CD14-positive monocyte (primary cell): ENCODE results near the gene STON2. TPM values are rescaled to one million over a fixed set of nuclear protein-coding genes. Genes with fewer than 3 reads are reported as not detected.

Source experiments
- DNase-seq, 3 donors: peaks; one replicate each; pipeline ENCODE4 v3.0.0-alpha.2; 2011 to 2022
- H2AFZ ChIP-seq: 2 replicates; pipeline ENCODE4 v1.6.0; 2012; ENCODE audit warnings: mild to moderate bottlenecking, low read depth, low read length, inconsistent platforms; ENCODE audit not compliant: insufficient read depth, poor library complexity, severe bottlenecking
- H3K27ac ChIP-seq, 2 donors: 1 replicate in 1 of 2; 2 replicates in 1 of 2; pipeline ENCODE4 v1.5.1; 2012 to 2013; ENCODE audit warnings: low read length in 2 of 2, control low read depth in 1 of 2, inconsistent platforms in 1 of 2, low read depth in 1 of 2, mild to moderate bottlenecking in 1 of 2
- H3K27me3 ChIP-seq, 2 donors: one replicate each; pipeline versions ENCODE4 v1.6.0 to v1.6.1; 2011 to 2013; ENCODE audit warnings: low read length in 2 of 2; ENCODE audit not compliant: control insufficient read depth in 2 of 2, insufficient read depth in 2 of 2
- H3K36me3 ChIP-seq, 2 donors: replicated peaks in 1 of 2; 1 replicate in 1 of 2; 2 replicates in 1 of 2; pipeline versions ENCODE4 v1.5.1 to v1.6.1; 2012 to 2013; ENCODE audit warnings: low read length in 2 of 2, control low read depth in 1 of 2, inconsistent platforms in 1 of 2, mild to moderate bottlenecking in 1 of 2; ENCODE audit not compliant: insufficient read depth in 2 of 2, control insufficient read depth in 1 of 2
- H3K4me1 ChIP-seq, 2 donors: 1 replicate in 1 of 2; 2 replicates in 1 of 2; pipeline versions ENCODE4 v1.5.1 to v1.6.1; 2012 to 2013; ENCODE audit warnings: low read length in 2 of 2, control low read depth in 1 of 2, inconsistent platforms in 1 of 2, mild to moderate bottlenecking in 1 of 2, moderate library complexity in 1 of 2; ENCODE audit not compliant: insufficient read depth in 2 of 2, control insufficient read depth in 1 of 2
- H3K4me2 ChIP-seq: replicated peaks from 2 replicates; pipeline ENCODE3; 2012; ENCODE audit warnings: low read length, moderate library complexity, mild to moderate bottlenecking; ENCODE audit not compliant: poor library complexity, severe bottlenecking; ENCODE audit errors: extremely low read depth
- H3K4me3 ChIP-seq, 3 experiments: fragments of 200-600 bp in 1 of 3; sonication (generic) in 1 of 3; replicated peaks in 1 of 3; 1 replicate in 2 of 3; 2 replicates in 1 of 3; pipeline ENCODE4 v1.5.1; 2011 to 2013; ENCODE audit warnings: low read length in 3 of 3, mild to moderate bottlenecking in 3 of 3, control low read depth in 2 of 3, low read depth in 2 of 3, inconsistent platforms in 1 of 3, moderate library complexity in 1 of 3
- H3K79me2 ChIP-seq: 2 replicates; pipeline ENCODE4 v1.6.0; 2012; ENCODE audit warnings: mild to moderate bottlenecking, control low read depth, inconsistent platforms, low read length, moderate library complexity; ENCODE audit not compliant: insufficient read depth
- H3K9ac ChIP-seq: 2 replicates; pipeline ENCODE4 v1.6.0; 2017; ENCODE audit warnings: low read length, mild to moderate bottlenecking; ENCODE audit not compliant: insufficient read depth, poor library complexity, severe bottlenecking
- H3K9me3 ChIP-seq, 2 donors: replicated peaks in 1 of 2; 1 replicate in 1 of 2; 2 replicates in 1 of 2; pipeline versions ENCODE4 v1.5.1 to v1.6.1; 2012 to 2013; ENCODE audit warnings: low read length in 2 of 2, control low read depth in 1 of 2; ENCODE audit not compliant: control insufficient read depth in 1 of 2, insufficient read depth in 1 of 2
- H4K20me1 ChIP-seq: 2 replicates; pipeline ENCODE4 v1.6.0; 2012; ENCODE audit warnings: mild to moderate bottlenecking, low read length, control low read depth, moderate library complexity; ENCODE audit not compliant: insufficient read depth
- H3K27ac Mint-ChIP-seq, 7 donors: one replicate each; pipeline ENCODE4 v1.8.0; 2020; ENCODE audit warnings: mild to moderate bottlenecking in 7 of 7, mixed read lengths in 7 of 7, moderate library complexity in 6 of 7, inconsistent platforms in 2 of 7
- H3K27me3 Mint-ChIP-seq, 3 donors: one replicate each; pipeline ENCODE4 v1.8.0; 2021 to 2022; ENCODE audit warnings: low read depth in 3 of 3, mild to moderate bottlenecking in 3 of 3, mixed read lengths in 3 of 3, moderate library complexity in 3 of 3, inconsistent platforms in 1 of 3
- H3K36me3 Mint-ChIP-seq, 2 donors: one replicate each; pipeline ENCODE4 v1.8.0; 2020; ENCODE audit warnings: mixed read lengths in 2 of 2, inconsistent platforms in 1 of 2, mild to moderate bottlenecking in 1 of 2
- H3K4me1 Mint-ChIP-seq: one replicate; pipeline ENCODE4 v1.8.0; 2020; ENCODE audit warnings: mild to moderate bottlenecking, mixed read lengths
- H3K4me3 Mint-ChIP-seq, 2 donors: one replicate each; pipeline ENCODE4 v1.8.0; 2020; ENCODE audit warnings: mild to moderate bottlenecking in 2 of 2, mixed read lengths in 2 of 2, moderate library complexity in 1 of 2
- H3K9me3 Mint-ChIP-seq, 7 donors: one replicate each; pipeline ENCODE4 v1.8.0; 2020 to 2022; ENCODE audit warnings: mixed read lengths in 7 of 7, mild to moderate bottlenecking in 6 of 7, moderate library complexity in 6 of 7, inconsistent platforms in 2 of 7
- CTCF ChIP-seq: fragments of 200-600 bp; IDR thresholded peaks from one replicate; pipeline ENCODE4 v1.8.0; 2022; ENCODE audit warnings: antibody characterized with exemption, mild to moderate bottlenecking
- WGBS: methylation state at CpG from one replicate; pipeline ENCODE4 v1.1.5; 2013; ENCODE audit warnings: missing lambda C conversion rate; ENCODE audit not compliant: insufficient coverage; 5-methylcytosine and 5-hydroxymethylcytosine counted together
- intact Hi-C, 2 donors: fragments of 100-400 bp; cut with micrococcal nuclease; formaldehyde crosslinking; loops; one replicate each; pipeline versions ENCODE4 v1.15.0 to v1.15.1; 2023
- polyA plus RNA-seq, 3 donors: library from polyadenylated mRNA; depleted of rRNA in 1 of 3; unstranded in 2 of 3; stranded (reverse) in 1 of 3; fragments of 300-500 nt in 2 of 3; fragments of >200 nt in 1 of 3; fragmentation: Illumina TruSeq in 2 of 3; gene quantifications; 1 replicate in 2 of 3; 2 replicates in 1 of 3; pipeline ENCODE4 v1.2.3, GENCODE V29; 2012 to 2021

Gene STON2
- polyA plus RNA-seq, 3 donors = 1.6 to 3.2 (median 2.1) TPM

GRCh38 chr14:81449114-81449513, 49.0 kb upstream of the STON2 start:
- Histone ChIP-seq H3K9ac (no peak overlapping the region), H3K27ac (no peak overlapping the region), H3K79me2 (no peaks in the 10 kb centered on the region), H4K20me1 (no peaks in the 10 kb centered on the region), H3K4me3 (no peak overlapping the region), H3K9me3 (no peaks in the 10 kb centered on the region), H3K4me2 (no peak overlapping the region), H2AFZ (no peak overlapping the region), H3K36me3 (no peaks in the 10 kb centered on the region), H3K4me1 (no peaks in the 10 kb centered on the region), H3K27me3 (peaks cover 8 to 17% of the 10 kb centered on the region in 2 donors)
- no peak for TF ChIP-seq CTCF
- peaks cover 0 to 3% (median 0%) of the 10 kb centered on the region in 7 donors for H3K9me3 Mint-ChIP-seq
- H3K36me3 Mint-ChIP-seq = no peaks in the 10 kb centered on the region
- peak overlapping the region in 1 of 7 donors; percentile 57 for H3K27ac Mint-ChIP-seq
- H3K4me3 Mint-ChIP-seq = peak overlapping the region; percentile 1 to 2
- H3K27me3 Mint-ChIP-seq = peaks cover 21 to 37% (median 26%) of the 10 kb centered on the region in 3 donors
- intact Hi-C loops = no loop called here
- 100% methylated on average over 4 of the region's 4 CpGs for WGBS
- DNase-seq = no peak
- no peaks in the 10 kb centered on the region for H3K4me1 Mint-ChIP-seq

- Mint-ChIP-seq H3K36me3 (no peaks in the 10 kb centered on the region), H3K27me3 (peaks cover 23 to 48% (median 33%) of the 10 kb centered on the region in 3 donors), H3K27ac (no peak overlapping the region), H3K9me3 (peaks cover 0 to 5% (median 0%) of the 10 kb centered on the region in 7 donors), H3K4me1 (no peaks in the 10 kb centered on the region), H3K4me3 (no peak overlapping the region)
- H3K27me3 ChIP-seq = peaks cover 19 to 30% of the 10 kb centered on the region in 2 donors
- no peak overlapping the region for H3K4me2 ChIP-seq
- H3K79me2 ChIP-seq = no peaks in the 10 kb centered on the region
- H3K9me3 ChIP-seq = no peaks in the 10 kb centered on the region
- no peak overlapping the region for H3K27ac ChIP-seq
- H3K4me3 ChIP-seq = no peak overlapping the region
- H2AFZ ChIP-seq = no peak overlapping the region
- no peaks in the 10 kb centered on the region for H4K20me1 ChIP-seq
- H3K9ac ChIP-seq = no peak overlapping the region
- no peak for DNase-seq
- H3K36me3 ChIP-seq = no peaks in the 10 kb centered on the region
- no peak for TF ChIP-seq CTCF
- WGBS = 100% methylated on average over 1 of the region's 3 CpGs
- H3K4me1 ChIP-seq = no peaks in the 10 kb centered on the region
- intact Hi-C loops = no loop called here
These were observed 47.1 kb upstream of the STON2 start for GRCh38 chr14:81447021-81447764.
